HG02642 (cell line): ENCODE measurements around the gene RNF126.
A peak's percentile ranks its signal among the peaks of the same experiment; 100 is the strongest.

ENCODE experiments used
- ATAC-seq: cut with Tn5 transposase; IDR thresholded peaks from one replicate; pipeline ENCODE4 v1.9.1; 2021; ENCODE audit warnings: mild to moderate bottlenecking; ENCODE audit not compliant: unreplicated experiment, poor library complexity

RNF126 gene

DNA sequence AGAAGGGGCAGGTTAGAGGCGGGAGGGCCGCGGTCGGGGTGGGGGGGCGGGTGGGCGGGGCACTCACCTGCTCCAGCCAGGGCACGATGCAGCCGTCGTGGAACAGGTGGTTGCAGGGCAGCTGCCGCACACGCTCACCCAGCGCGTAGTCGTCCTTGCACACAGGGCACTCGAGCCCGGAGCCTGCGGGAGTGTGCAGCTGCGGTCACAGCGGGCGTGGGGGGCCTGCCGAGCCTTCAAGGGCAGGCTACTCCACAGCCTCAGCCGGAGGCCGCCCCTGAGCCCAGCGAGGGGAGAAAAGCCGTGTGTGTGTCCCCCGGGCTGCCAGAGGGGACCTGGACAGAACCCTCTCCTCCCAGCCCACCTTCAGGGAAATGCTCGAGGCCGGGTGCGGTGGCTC, 14.7 kb downstream of the RNF126 start:
- no peak for ATAC-seq

DNA sequence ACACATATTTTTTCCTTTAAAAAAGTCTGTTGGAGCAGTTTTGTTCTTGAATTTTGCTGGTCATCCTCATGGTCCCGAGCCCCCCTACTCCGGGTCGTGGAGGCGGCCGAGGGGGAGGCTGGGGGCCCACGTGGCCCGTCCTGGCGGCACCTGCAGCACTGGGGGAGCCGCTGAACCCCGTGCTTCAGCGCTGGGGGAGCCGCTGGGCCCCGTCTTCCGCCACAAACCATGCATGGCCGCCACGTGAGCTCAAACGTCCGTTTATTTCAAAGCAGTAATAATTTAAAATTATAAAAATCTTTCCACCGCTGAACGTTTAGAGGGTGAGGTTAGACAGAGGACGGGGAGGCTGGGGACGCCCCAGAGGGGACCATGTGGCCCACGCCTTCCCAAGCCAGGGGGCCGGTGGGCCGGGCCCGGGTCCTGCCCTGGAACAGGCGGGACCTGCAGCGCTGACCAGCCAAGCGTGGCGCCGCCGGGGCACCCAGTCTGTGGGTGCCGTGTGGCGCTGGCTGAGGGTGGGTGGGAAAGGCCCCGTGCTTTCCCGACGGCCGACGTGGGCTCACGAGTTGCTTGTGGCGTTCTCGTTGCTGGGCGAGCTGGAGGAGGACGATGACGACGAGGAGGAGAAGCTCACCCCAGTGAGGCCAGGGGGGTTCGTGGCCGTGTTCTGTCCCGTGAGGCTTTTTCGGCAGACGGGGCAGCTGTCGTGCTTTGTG, 15.3 kb downstream of the RNF126 start:
- no peak for ATAC-seq

DNA sequence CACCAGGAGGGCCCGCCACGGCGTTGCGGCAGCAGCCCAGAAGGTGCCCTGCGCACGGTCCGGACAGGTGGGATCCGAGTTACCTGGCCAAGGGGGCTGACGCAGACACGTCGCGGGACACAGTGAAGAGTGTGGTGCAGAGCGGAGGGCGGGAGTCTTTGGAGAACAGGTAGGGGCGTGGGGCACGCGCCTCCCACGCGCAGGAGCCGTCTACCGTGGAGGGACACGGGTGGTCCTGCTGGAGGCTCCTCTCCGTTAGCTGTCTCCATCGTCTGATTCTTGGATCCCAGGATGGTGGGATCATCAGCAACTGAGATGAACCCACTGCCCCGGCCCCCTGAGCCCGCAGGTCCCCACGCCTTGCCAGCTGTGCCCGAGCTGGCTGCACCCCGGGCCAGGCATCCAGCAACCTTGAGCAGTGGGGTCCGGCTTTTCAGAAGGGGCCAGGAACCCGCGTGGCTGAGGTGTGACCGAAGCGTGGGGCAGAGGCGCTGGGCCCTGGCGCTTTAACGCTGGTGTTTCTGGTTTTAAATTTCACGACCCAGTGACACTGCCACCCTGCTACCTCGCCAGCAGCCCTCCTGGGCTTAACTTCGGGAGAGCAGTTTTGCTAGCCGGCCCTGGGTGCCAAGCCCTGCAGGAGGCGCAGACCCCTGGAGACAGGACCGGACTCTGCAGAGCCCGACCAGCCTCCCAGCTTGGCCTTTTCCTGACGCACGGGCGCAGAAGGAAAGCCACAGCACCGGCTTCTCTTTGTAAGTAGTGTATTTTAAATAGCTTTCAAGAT, 16.0 kb downstream of the RNF126 start:
- no peak for ATAC-seq

DNA sequence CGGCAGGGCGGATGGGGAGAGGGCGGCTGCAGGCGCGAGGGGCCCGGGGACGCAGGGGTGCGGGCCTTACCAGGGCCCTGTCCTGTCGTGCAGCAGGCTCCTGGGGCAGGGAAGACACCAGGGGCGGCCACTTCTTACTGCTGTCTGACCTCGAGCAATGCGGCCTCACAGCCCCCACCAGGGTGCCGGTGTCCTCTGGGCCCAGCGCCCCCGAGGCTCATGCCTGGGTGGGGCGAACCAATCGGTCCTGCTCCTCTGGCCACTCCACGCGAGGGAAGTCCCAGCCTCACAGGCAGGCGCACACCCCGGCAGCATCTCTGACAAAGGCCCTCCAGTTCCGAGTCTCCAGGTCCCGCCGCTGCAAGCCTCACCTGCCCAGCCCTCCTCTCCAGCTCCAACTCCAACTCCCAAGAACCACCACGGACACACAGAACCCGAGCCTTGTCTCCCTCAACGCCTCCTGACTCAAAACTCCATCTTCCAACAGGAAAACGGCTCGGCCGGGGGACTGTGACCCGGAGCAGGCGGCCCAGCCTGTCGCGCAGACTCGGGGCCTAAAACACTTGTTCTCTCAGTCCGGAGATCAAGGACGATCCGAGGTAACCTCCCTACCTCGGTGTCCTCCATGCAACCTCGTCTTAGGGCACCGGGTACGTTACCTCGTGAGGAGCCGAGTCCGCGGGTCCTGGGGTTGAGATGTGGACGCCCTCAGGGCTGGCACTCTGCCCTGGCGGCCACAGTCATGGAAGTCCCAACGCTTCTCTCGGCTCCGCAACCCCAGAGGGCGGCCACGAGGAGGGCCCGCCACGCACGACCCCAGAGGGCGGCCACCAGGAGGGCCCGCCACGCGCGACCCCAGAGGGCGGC, 16.9 kb downstream of the RNF126 start:
- no peak for ATAC-seq

DNA sequence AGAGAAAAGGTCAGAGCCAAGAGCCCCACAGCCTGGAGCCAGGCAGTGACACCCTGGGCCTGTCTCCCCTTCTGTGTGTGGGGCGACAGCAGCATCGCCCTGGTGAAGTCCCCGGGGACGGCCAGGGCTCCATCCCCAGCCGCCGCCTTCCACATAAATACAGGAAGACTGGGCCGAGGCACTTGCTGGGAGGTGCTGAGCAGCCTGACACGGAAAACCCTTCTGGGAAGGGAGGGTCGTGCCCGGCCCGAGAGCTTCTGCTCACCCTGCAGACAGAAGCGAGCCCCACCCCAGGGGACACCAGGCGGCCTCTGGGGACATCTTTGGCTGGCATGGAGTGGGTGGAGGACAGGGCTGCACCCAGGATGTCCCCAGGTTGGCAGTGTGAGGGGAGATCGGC, 18.2 kb downstream of the RNF126 start:
- no peak for ATAC-seq

DNA sequence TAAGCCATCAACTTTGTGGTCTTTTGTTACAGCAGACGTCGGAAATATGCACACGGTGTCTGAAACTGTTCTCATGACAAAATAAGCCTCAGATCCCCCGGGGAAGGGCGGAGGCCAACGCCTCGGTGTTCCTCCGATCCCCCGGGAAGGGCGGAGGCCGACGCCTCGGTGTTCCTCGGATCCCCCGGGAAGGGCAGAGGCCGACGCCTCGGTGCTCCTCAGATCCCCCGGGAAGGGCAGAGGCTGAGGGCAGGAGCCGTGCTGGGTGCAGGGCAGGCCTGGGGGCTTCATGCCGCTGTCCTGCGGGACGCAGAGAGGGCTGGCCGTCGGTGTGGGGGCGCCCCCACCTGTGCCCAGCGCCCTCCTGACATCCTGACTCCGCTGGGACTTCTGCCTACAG, 18.7 kb downstream of the RNF126 start:
- no peak for ATAC-seq

DNA sequence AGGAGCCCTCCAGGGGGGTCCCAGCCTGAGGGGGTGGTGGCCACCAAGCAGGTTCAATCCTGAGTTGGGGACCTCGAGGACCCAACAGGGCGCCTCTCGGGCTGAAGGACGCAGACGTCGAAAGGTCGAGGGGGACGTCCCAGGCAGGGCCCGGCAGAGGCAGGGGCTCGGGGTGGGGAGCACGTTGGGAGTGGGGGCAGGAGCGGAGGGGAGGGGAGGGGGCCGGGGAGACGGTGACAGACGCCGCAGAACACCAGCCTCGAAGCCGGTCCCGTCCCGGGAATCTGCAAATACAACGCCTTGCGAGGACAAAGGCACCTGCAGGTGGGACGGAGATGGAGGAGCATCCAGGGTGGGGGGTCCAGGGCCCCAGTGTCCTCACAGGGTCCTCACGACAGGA, 19.3 kb downstream of the RNF126 start:
- no peak for ATAC-seq

DNA sequence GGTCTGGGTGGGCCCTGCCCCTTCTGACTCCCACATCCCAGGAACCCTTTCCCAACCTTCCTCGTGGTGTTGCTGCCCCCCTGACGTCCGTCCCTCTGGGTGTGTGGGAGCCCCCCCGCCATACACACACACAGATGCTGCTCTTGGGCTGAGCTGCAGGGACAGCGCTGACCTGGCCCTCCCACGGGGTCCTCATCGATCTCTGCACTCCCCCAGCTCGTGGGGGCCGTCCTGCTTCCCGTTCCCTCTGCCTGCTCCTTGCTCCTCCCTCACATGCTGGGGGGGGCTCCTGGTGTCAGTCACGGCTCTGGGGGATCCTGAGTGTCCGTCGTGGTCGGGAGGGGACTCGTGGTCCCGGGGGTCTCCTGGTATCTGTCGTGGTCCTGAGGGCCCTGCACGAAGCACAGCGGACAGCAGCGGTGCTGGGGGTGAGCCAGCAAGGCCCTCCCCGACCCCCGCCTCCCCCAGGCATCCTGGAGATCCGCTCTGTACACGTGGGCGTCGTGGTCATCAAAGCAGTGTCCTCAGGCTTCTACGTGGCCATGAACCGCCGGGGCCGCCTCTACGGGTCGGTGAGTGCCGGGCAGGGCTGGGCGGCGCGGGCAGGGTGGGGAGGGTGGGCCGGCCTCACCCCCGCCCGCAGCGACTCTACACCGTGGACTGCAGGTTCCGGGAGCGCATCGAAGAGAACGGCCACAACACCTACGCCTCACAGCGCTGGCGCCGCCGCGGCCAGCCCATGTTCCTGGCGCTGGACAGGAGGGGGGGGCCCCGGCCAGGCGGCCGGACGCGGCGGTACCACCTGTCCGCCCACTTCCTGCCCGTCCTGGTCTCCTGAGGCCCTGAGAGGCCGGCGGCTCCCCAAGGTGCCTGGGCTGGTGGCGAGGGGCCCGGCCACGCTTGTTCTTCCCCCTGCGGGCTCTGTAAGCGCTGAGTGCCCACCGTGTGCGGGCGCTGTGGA, 20.0 kb downstream of the RNF126 start:
- ATAC-seq, result no peak

DNA sequence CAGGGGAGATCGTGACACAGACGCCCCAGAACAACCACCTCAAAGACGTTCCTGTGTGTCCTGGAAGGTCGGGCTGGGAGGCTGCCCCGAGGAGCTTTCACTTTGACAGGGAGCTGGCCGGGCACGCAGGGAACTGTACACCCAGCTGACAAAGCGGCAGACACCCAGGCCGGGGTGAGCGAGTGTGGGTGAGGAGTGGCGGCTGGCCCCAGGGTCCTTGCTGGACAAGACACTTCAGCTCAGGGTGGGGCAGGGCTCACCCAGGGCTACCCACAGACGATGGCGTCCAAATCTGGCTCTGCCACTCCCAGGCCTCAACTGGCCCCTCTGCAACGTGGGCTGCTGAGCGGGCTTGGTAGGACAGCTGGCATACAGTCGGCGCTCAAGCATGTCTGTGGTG, 21.3 kb downstream of the RNF126 start:
- ATAC-seq, result no peak

DNA sequence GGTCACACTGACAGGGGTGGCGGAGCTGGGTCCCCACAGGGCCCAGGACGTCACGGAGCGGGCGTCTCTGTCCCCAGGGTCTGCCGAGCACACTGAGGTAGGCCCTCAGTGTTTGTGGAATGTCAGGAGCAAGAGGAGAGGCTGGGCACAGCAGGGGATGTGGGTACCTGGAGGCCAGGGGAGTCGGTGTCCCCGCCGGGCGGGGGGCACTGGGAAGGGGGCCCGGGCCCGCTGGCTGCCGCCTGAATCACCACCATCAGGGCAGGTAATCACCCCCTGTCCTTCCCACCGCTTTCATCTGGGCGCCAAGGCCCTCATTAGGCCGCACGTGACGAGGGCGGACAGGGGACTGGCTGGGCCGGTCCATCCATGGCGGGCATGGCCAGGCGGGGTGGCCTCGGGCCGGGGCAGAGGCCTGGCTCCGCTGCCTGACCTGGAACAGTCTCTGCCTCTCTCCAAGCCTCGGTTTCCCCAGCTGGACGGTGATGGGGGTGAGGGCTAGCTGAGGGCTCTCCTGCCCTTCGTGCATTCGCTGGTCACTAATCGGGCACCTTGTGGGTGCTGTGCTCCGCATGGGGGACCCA, 22.3 kb downstream of the RNF126 start:
- ATAC-seq, result no peak

DNA sequence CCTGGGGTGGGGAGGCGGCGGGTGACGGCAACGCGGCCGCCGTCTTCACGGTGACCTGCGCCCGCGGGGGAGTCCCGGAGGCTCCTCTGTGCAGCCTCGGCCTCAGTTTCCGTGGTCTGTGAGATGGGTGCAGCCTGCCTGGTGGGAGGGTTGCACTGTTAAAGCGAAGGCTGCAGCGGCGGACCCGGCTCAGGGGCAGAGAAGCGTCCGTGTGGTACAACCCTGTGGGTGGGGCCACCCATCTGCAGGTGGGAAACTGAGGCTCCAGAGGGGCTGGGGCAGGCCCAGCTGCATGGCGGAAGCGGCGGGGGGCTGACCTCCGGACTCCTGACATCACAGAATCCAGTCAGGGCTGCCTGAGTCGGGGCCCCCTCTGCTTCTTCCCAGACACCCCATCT, 22.9 kb downstream of the RNF126 start:
- no peak for ATAC-seq

DNA sequence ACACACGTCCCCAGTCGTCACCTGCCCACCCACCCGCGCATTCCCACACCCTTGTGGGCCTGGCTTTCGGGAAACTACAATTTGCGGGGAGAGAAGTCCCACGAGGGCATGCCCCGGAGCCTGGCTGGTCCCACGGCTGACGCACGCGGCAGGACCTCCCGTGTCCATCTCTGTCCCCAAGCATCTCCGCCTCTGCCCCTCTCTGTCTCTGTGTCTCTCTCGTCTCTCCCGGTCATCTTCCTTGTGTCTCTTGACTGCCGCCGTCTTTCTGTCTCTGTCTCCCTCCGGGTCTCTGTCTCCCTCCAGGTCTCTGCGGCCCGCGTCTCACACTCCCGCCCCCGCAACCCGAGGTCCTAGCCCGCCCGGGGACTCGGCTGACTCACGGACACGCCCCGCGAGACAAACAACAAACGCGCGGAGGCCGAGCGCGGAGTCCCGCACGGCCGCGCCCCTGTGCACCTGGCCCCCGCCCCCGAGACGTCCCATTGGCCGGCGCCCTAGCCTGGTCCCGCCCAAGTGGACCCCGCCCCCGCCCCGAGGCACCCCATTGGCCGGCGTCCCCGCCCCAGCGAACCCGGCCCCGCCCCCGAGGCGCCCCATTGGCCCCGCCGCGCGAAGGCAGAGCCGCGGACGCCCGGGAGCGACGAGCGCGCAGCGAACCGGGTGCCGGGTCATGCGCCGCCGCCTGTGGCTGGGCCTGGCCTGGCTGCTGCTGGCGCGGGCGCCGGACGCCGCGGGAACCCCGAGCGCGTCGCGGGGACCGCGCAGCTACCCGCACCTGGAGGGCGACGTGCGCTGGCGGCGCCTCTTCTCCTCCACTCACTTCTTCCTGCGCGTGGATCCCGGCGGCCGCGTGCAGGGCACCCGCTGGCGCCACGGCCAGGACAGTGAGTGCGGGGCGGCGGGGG, 23.5 kb downstream of the RNF126 start, which contains the start of gene FGF22:
FGF22 (plus strand) TSS at position 627 of the 908 bp plus-strand sequence; CDS start at position 674, 47 bp downstream.
- peak; percentile 65 for ATAC-seq

DNA sequence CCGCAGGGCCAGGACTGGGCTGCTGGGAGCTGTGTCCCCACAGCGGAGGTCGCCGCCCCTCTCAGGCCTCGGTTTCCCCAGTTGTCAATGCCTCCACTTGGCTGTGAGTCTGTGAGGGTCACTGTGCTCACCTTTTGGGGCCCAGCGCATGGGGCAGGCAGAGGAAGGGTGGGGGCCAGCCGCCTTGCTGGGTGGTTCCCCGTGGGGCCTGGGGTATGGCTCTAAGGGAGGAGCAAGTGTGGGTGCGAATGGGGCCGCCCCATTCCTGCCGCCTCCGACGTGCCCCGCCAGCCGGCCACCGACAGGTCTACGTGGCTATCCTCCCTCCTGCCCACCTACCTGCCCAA, 24.1 kb downstream of the RNF126 start:
- ATAC-seq, result no peak

DNA sequence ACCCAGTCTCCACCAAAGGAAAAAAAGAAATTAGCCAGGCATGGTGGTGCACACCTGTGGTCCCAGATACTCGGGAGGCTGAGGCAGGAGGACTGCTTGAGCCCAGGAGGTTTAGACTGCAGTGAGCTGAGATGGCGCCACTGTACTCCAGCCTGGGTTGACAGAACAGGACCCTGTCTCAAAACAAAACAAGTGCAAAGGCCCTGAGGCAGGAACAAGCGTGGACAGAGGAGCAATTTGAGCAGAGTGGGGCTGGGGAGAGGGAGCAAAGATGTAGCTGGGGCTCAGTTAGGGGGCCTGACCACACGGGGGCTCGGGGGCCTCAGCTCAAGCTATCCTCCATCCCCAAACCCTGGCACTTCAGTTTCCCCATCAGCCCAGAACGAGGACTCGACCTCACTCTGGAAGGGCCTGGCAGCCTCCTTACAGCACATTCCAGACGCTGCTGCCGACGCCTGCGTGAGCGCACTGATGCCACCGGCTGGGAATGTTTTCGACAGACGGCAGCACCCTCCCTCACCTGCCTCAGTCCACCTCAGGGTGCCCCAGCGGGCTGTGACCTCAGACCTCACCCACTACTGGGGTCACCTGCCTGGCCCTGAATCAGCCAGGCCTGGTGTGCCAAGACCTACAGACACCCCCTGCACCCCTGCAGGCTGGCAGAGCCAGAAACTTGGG, 27.9 kb downstream of the RNF126 start:
- no peak for ATAC-seq

DNA sequence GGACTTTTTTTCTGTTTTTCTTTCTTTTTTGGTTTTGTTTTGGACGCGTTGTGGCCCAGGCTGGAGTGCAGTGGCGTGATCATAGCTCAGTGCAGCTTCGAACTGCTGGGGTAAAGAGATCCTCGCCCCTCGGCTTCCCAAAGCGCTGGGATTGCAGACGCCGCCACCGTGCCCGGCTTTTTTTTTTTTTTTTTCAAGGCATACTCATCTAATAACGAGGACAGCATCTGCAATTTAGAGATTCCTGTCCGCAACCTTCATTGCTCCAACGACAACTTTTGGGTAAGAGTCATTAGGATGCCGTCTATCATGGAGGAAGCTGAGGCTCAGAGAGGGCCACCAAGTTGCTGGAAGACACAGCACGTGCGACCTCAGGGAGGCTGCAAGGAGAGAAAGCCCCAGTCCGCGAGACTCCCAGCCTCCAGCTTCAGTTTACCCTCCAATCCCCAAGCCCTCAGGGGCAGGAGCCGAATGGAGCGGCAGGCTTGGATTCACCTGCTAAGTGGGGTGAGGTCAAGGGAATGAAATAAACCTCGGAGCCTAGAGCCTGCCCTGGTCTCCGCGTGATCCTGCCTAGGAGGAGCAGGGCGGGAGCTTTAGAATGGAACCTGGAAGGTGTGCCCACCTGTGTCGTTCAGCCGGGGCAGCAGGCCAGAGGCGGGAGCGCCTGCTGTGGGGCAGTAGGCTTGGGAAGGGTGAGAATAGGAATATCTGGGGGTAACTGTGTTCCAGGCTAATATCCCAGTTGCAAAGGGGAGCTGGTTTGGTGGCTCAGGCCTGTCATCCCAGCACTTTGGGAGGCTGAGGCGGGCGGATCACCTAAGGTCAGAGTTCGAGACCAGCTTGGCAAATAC, 29.0 kb downstream of the RNF126 start:
- no peak for ATAC-seq

DNA sequence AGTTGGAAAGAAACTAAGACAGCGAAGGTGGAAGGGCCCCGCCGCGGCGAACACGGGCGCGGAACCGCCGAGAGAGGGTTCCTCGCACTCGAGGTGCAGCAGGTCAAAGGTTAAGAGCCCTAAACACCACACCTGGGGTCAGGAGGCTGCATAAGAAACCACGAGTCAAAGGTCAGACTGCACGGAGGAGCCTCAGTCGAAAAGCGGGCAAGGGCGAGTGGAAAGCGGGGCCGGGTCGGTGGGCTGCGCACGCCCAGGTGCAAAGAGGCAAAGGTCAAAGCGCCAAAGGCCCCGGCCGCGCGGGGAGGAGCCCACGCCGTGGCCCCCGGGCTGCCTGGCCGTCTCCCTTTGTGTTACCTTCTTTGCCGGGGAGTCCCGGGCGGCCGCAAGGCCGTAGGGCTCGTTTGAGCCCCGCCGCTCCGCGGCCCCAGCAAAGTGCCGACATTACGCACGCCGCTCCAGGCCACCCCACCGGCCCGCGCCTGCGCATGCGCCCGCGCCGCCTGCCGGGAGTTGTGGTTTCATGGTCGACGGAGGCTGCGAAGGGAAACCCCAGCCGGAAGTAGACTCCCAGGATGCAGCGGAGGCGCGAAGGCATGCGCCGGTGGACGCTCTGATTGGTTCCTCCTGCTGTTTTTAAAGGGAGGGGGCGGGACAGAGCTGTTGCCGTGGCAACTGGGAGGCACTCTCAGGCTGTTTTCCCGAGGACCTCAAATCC, 29.8 kb downstream of the RNF126 start, which contains the start of gene POLRMT:
POLRMT (minus strand) TSS at position 470 of the 718 bp plus-strand sequence; CDS start at position 445, 25 bp downstream.
- ATAC-seq, result peak; percentile 86
